ENCODE results near the gene TMEM120B.
A peak's percentile ranks its signal among the peaks of the same experiment; 100 is the strongest.
"Not testable (repeated sequence)": the region's sequence is repeated elsewhere in the genome, so short reads cannot be mapped to it uniquely, and the experiment has no call there.

Gene TMEM120B

DNA sequence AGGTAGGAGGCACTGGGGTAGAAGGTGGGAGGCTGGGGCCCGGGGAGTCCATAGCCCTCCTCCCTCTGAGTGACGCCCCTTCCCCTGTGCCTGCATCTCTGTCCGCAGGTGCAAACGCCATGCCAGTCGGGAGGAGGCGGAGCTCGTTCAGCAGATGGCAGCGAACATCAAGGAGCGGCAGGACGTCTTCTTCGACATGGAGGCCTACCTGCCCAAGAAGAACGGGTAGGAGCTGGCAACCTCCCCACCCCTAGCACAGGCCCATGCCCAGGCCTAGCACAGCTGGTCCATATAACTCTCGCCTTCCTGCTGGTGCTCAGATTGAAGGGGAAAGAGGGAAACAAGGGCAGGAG lies 35.6 kb downstream of the TMEM120B start:
- Mint-ChIP-seq H3K27me3 (no peaks in the 10 kb centered on the region), H3K27ac (no peak overlapping the region), H3K36me3 (peaks cover 18 to 47% of the 10 kb centered on the region in 2 donors), H3K4me3 (no peak overlapping the region), H3K9me3 (no peaks in the 10 kb centered on the region), H3K4me1 (peaks cover 11 to 16% of the 10 kb centered on the region in 2 donors)
- DNase-seq (no peak), ATAC-seq (replicated peaks) (no peak)

DNA sequence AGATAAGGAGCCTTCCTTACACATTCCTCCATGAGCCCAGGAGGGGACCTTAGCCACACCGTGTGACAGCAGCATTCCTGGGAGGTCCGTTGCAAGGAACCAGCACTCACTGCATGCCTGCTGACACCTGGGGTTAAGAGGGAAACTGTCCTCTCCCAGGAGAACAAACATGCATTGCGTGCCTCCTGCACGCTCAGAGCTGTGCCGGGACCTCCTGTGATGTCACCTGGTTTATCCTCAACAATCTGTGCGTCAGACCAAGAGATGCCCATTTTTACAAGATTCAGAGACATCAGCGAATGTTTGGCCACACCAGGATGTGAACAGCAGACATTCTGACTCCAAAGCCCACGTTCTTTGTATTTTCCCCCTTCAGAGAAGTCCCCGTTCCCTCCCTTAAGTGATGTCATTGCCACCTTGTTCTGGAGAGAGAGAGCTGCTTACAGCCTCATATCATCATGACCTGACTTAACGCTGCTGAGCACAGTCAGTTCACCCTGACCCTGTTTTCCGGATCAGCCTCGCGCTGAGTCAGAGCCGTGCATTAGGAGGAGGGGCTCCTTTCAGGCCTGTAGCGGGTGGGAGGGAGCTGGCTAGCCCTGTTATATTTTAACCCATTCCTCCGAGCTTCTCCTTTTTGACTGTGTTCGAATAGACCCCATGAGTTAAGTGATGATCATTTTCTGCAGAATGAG lies 36.2 kb downstream of the TMEM120B start:
- Mint-ChIP-seq H3K9me3 (no peaks in the 10 kb centered on the region), H3K4me1 (peaks cover 11 to 16% of the 10 kb centered on the region in 2 donors), H3K36me3 (peaks cover 18 to 47% of the 10 kb centered on the region in 2 donors), H3K27ac (no peak overlapping the region), H3K4me3 (no peak overlapping the region), H3K27me3 (no peaks in the 10 kb centered on the region)
- ATAC-seq (replicated peaks) (peak; percentile 93 to 96), DNase-seq (peak; percentile 14)

DNA sequence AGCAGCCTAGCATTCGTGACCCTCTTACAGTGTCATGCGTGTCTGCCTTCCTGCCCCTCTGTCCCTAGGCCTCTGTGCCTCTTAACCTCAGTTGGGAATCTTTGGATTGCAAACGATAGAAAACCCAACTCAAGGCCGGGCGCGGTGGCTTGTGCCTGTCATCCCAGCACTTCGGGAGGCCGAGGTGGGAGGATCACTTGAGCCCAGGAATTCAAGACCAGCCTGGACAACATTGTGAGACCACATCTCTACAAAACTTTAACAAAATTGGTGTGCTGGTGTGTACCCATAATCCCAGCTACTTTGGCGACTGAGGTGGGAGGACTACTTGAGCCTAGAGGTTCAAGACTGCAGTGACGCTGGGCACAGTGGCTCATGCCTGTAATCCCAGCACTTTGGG lies 36.7 kb downstream of the TMEM120B start:
- ATAC-seq (replicated peaks) (no peak), DNase-seq (no peak)
- H3K36me3 Mint-ChIP-seq = peaks cover 20 to 47% of the 10 kb centered on the region in 2 donors
- H3K4me3 Mint-ChIP-seq = no peak overlapping the region
- no peaks in the 10 kb centered on the region for H3K9me3 Mint-ChIP-seq
- H3K27me3 Mint-ChIP-seq = no peaks in the 10 kb centered on the region
- H3K27ac Mint-ChIP-seq = no peak overlapping the region
- peaks cover 11 to 16% of the 10 kb centered on the region in 2 donors for H3K4me1 Mint-ChIP-seq

DNA sequence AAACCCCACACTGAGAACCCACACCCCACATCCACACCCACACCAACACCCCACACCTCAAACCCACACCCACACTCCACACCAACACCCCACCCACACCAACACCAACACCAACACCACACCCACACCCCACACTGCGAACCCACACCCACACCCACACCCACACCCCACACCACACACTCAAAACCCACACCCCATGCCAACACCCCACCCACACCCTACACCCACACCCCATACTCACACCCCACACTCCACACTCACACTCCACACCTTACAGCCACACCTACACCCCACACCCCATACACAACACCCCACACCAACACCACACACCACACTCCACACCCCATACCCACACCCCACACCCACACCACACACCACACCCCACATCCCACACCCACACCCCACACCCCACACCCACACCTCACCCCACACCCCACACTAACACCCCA lies 38.0 kb downstream of the TMEM120B start:
- no peaks in the 10 kb centered on the region for H3K9me3 Mint-ChIP-seq
- H3K4me3 Mint-ChIP-seq = no peak overlapping the region
- H3K27me3 Mint-ChIP-seq = no peaks in the 10 kb centered on the region
- H3K4me1 Mint-ChIP-seq = peaks cover 11 to 16% of the 10 kb centered on the region in 2 donors
- peaks cover 20 to 49% of the 10 kb centered on the region in 2 donors for H3K36me3 Mint-ChIP-seq
- DNase-seq (no peak), ATAC-seq (replicated peaks) (no peak)
- H3K27ac Mint-ChIP-seq = no peak overlapping the region

DNA sequence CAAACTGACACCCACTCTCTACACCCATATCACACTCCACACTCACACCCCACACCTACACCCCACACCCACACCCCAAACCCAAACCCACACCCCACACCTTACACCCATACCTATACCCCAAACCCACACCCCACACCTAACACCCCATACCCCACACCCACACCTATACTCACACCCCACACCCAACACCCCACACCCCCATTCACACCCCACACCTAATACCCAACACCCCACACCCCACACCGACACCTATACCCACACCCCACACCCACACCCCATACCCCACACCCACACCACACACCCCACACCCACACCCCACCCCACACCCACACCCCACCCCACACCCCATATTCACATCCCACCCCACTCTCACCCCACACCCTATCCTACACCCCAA lies 38.5 kb downstream of the TMEM120B start:
- no peak for DNase-seq
- H3K36me3 Mint-ChIP-seq = peaks cover 20 to 49% of the 10 kb centered on the region in 2 donors
- H3K27me3 Mint-ChIP-seq = no peaks in the 10 kb centered on the region
- no peaks in the 10 kb centered on the region for H3K9me3 Mint-ChIP-seq
- H3K4me1 Mint-ChIP-seq = peaks cover 11 to 16% of the 10 kb centered on the region in 2 donors
- ATAC-seq (replicated peaks) = no peak
- no peak overlapping the region for H3K4me3 Mint-ChIP-seq
- H3K27ac Mint-ChIP-seq = no peak overlapping the region

DNA sequence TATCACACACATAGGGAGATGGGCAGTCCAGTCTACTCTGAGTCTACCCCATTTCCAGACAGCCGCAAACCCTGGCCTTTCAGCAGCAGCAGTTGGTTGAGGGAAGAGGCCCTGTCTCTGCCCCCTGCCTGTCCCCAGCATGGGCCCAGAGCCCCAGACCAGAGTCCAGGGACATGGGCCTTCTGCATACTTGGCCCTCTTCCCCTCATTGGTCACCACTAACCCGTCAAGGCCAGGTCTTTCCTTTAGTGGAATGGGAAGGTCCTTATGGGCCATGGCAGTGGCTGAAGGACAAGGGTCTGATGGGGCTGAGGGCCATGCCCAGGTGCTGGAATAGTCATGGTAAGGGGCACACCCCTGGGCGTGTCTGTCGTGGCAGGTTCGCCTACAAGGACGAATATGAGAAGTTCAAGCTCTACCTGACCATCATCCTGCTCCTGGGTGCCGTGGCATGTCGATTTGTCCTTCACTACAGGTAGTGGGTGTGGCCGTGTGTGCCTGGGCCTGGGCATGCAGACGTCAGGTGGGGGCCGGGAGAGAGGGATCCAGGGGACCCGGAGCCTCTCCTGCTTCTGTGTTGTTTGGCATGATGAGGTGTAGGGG lies 39.3 kb downstream of the TMEM120B start:
- H3K27ac Mint-ChIP-seq = no peak overlapping the region
- H3K36me3 Mint-ChIP-seq = peaks cover 24 to 52% of the 10 kb centered on the region in 2 donors
- no peak for ATAC-seq (replicated peaks)
- peaks cover 11 to 16% of the 10 kb centered on the region in 2 donors for H3K4me1 Mint-ChIP-seq
- H3K9me3 Mint-ChIP-seq = no peaks in the 10 kb centered on the region
- no peaks in the 10 kb centered on the region for H3K27me3 Mint-ChIP-seq
- H3K4me3 Mint-ChIP-seq = no peak overlapping the region
- no peak for DNase-seq

DNA sequence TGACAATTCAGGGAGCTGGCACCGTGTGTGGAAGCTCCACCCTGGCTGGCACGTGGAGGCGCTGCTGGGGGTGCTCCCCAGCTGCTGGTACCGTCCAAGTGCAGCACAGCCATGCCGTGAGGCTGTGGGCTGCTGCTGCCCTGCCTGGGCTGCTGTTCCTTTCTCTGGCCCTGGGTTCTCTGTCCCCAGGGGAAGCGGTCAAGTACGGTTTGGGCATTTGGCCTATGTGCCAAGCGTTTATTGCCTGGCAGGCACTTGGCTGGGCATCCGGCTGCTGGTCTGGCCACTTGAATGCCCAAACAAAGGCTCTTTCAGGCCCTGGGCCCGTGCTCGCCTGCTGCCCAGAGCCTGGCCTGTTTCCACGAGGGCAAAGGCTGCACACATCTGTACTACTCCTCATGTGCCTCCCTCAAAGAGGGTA lies 41.3 kb downstream of the TMEM120B start:
- H3K9me3 Mint-ChIP-seq = no peaks in the 10 kb centered on the region
- no peaks in the 10 kb centered on the region for H3K27me3 Mint-ChIP-seq
- H3K4me1 Mint-ChIP-seq = peaks cover 4 to 7% of the 10 kb centered on the region in 2 donors
- H3K27ac Mint-ChIP-seq = no peak overlapping the region
- H3K4me3 Mint-ChIP-seq = no peak overlapping the region
- DNase-seq (no peak), ATAC-seq (replicated peaks) (no peak)
- H3K36me3 Mint-ChIP-seq = peaks cover 25 to 53% of the 10 kb centered on the region in 2 donors

- ATAC-seq (replicated peaks) (no peak), DNase-seq (no peak)
- no peak overlapping the region for H3K4me3 Mint-ChIP-seq
- H3K4me1 Mint-ChIP-seq = no peaks in the 10 kb centered on the region
- no peaks in the 10 kb centered on the region for H3K9me3 Mint-ChIP-seq
- no peak overlapping the region for H3K27ac Mint-ChIP-seq
- H3K36me3 Mint-ChIP-seq = peaks cover 19 to 46% of the 10 kb centered on the region in 2 donors
- H3K27me3 Mint-ChIP-seq = no peaks in the 10 kb centered on the region
These were observed 42.3 kb downstream of the TMEM120B start for GRCh38 chr12:121754836-121755235.

DNA sequence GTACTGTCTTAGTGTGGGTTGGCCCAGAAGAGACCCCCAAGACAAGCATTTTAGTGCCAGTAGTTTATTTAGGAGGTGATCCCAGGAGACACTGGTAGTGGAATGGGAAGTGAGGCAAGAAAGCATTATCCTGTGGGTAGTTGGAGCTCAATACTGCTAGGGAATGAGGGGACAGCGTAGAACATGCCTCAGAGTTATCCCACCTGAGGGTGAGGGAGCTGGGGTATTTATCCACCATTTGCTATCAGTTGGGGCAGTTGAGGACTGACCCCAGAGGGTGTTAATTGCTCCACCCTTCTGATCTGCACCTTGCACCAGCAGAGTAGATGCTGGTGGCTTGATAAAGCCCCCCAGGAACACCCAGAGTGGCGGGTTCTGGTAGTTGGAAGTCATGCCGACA lies 43.0 kb downstream of the TMEM120B start:
- H3K4me3 Mint-ChIP-seq = no peak overlapping the region
- H3K27me3 Mint-ChIP-seq = no peaks in the 10 kb centered on the region
- no peak for DNase-seq
- no peaks in the 10 kb centered on the region for H3K4me1 Mint-ChIP-seq
- H3K27ac Mint-ChIP-seq = no peak overlapping the region
- H3K36me3 Mint-ChIP-seq = peaks cover 15 to 42% of the 10 kb centered on the region in 2 donors
- H3K9me3 Mint-ChIP-seq = no peaks in the 10 kb centered on the region
- ATAC-seq (replicated peaks) = no peak

GRCh38 chr12:121758536-121758935 lies 46.0 kb downstream of the TMEM120B start:
- H3K4me3 Mint-ChIP-seq; H3K27ac Mint-ChIP-seq; ATAC-seq (replicated peaks): not testable (repeated sequence)

GRCh38 chr12:121762269-121762668 lies 49.7 kb downstream of the TMEM120B start:
- no peaks in the 10 kb centered on the region for H3K9me3 Mint-ChIP-seq
- peaks cover 16 to 36% of the 10 kb centered on the region in 2 donors for H3K36me3 Mint-ChIP-seq
- no peak overlapping the region for H3K4me3 Mint-ChIP-seq
- no peaks in the 10 kb centered on the region for H3K4me1 Mint-ChIP-seq
- H3K27ac Mint-ChIP-seq = no peak overlapping the region
- ATAC-seq (replicated peaks) = no peak
- no peak for DNase-seq
- H3K27me3 Mint-ChIP-seq = no peaks in the 10 kb centered on the region

More at GRCh38 chr12:121758536-121758935, 46.0 kb downstream of the TMEM120B start:
- not testable (repeated sequence) for H3K9me3 Mint-ChIP-seq, DNase-seq, H3K4me1 Mint-ChIP-seq, H3K27me3 Mint-ChIP-seq
- H3K36me3 Mint-ChIP-seq = peaks cover 12 to 36% of the 10 kb centered on the region in 2 donors

DNA sequence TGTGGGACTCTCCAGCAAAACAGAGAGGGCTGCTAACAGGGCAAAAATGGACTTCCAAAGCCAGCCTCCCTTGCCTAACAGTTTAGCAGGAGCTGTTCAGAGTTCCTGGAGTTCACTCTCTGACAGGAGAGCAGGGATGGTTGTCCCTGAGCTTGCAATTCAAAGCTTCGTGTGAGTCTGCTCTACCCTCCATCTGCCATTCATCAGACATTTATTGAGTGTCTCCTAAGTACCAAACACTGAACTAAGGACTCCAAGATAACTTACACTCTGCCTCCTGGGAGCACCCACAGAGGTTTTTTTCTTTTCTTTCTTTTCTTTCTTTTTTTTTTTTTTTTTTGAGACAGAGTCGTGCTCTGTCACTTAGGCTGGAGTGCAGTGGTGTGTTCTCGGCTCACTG lies 52.3 kb downstream of the TMEM120B start:
- Mint-ChIP-seq H3K27me3 (no peaks in the 10 kb centered on the region), H3K27ac (no peak overlapping the region), H3K9me3 (no peaks in the 10 kb centered on the region), H3K4me1 (no peaks in the 10 kb centered on the region), H3K36me3 (peaks cover 19 to 34% of the 10 kb centered on the region in 2 donors), H3K4me3 (no peak overlapping the region)
- ATAC-seq (replicated peaks) (no peak), DNase-seq (no peak)

GRCh38 chr12:121765573-121765972 lies 53.0 kb downstream of the TMEM120B start:
- no peaks in the 10 kb centered on the region for H3K4me1 Mint-ChIP-seq
- H3K27me3 Mint-ChIP-seq = no peaks in the 10 kb centered on the region
- no peak overlapping the region for H3K27ac Mint-ChIP-seq
- no peaks in the 10 kb centered on the region for H3K9me3 Mint-ChIP-seq
- H3K36me3 Mint-ChIP-seq = peaks cover 19 to 34% of the 10 kb centered on the region in 2 donors
- ATAC-seq (replicated peaks) = no peak
- no peak for DNase-seq
- H3K4me3 Mint-ChIP-seq = no peak overlapping the region

DNA sequence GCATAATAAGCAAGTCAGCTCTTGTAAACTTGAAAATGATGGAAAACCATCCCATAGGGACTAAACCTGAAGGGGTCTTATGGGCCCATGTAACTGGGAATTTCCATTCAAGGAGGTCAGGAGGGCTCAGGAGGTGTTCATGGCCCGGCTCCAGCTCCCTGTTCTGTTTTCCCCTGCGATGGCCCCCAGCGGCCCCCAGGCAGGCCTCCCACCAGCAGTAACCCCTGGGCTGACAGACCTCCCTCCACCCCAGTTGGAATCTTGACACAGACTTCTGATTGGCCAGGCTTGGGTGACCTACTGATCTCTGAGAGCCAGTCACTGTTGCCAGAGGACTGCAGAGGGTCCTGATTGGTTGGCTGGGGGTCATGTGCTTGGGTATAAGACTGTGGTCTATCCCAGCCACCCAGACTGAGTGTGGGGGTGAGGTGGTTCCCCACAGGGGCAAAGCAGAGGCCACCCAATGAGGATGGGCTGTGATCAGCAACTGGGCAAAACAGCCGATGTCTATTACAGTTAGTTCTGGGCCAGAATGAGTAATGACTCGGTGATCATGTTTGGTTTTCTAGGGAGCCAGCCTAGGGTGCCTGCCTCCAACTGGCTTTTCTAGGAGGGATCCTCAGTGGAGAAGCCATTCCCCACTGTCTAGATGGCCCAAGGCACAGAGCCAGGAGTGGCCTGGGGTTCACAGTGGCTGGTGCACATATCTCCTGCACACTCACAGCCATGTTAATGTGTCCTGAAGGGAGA lies 53.9 kb downstream of the TMEM120B start:
- DNase-seq (no peak), ATAC-seq (replicated peaks) (peak in 1 of 2 donors; percentile 33)
- no peaks in the 10 kb centered on the region for H3K9me3 Mint-ChIP-seq
- H3K4me3 Mint-ChIP-seq = no peak overlapping the region
- peaks cover 19 to 29% of the 10 kb centered on the region in 2 donors for H3K36me3 Mint-ChIP-seq
- no peaks in the 10 kb centered on the region for H3K27me3 Mint-ChIP-seq
- H3K4me1 Mint-ChIP-seq = no peaks in the 10 kb centered on the region
- no peak overlapping the region for H3K27ac Mint-ChIP-seq
